Sigmoid colon (tissue), 7 donors: Measurements from ENCODE around the gene PRMT5. TPM values are rescaled to one million over a fixed set of nuclear protein-coding genes. Genes with fewer than 3 reads are reported as not detected.

Experiments
- DNase-seq: peaks from one replicate; pipeline ENCODE4 v3.0.0-alpha.2; 2019
- H3K27ac ChIP-seq, 4 donors: fragments of 200-600 bp; sonication (generic); one replicate each; pipeline ENCODE4 v1.5.1; 2016 to 2019; ENCODE audit warnings: mild to moderate bottlenecking in 1 of 4
- H3K27me3 ChIP-seq, 3 donors: fragments of 200-600 bp; sonication (generic); one replicate each; pipeline ENCODE4 v1.5.1; 2019; ENCODE audit warnings: mild to moderate bottlenecking in 1 of 3
- H3K36me3 ChIP-seq, 4 donors: fragments of 200-600 bp; sonication (generic); one replicate each; pipeline ENCODE4 v1.5.1; 2016 to 2019
- H3K4me1 ChIP-seq, 4 donors: fragments of 200-600 bp; sonication (generic); one replicate each; pipeline ENCODE4 v1.5.1; 2017 to 2019
- H3K4me3 ChIP-seq, 4 donors: fragments of 200-600 bp; sonication (generic); one replicate each; pipeline ENCODE4 v1.5.1; 2017 to 2019; ENCODE audit warnings: mild to moderate bottlenecking in 2 of 4, moderate library complexity in 1 of 4
- H3K9me3 ChIP-seq, 4 donors: fragments of 200-600 bp in 3 of 4; sonication (generic) in 3 of 4; one replicate each; pipeline versions ENCODE4 v1.5.1 to v1.6.1; 2013 to 2019
- EP300 ChIP-seq, 4 donors: sonication (generic); formaldehyde crosslinking; IDR thresholded peaks; one replicate each; pipeline ENCODE4 v1.6.1; 2017; ENCODE audit warnings: antibody characterized with exemption in 4 of 4
- POLR2A ChIP-seq, 2 donors: fragments of 450-650 bp; IDR thresholded peaks; one replicate each; pipeline ENCODE4 v1.6.1; 2016; ENCODE audit warnings: antibody characterized with exemption in 2 of 2, mild to moderate bottlenecking in 2 of 2, moderate library complexity in 2 of 2
- POLR2AphosphoS5 ChIP-seq, 4 donors: sonication (generic); formaldehyde crosslinking; IDR thresholded peaks; one replicate each; pipeline ENCODE4 v1.6.1; 2017; ENCODE audit warnings: antibody characterized with exemption in 4 of 4
- WGBS, 2 donors: extraction: QIAGEN DNeasy Blood & Tissue Kit; methylation state at CpG; one replicate each; pipeline ENCODE4 v1.1.7; 2013; 5-methylcytosine and 5-hydroxymethylcytosine counted together
- intact Hi-C: fragments of 100-400 bp; cut with DNase I; formaldehyde crosslinking; loops from one replicate; pipeline ENCODE4 v1.15.1; 2023
- polyA plus RNA-seq, 3 donors: library from polyadenylated mRNA; stranded (reverse); fragments of 200-250 nt; gene quantifications; one replicate each; pipeline ENCODE4 v1.2.3, GENCODE V29; 2013
- total RNA-seq, 4 donors: library from RNA; depleted of rRNA; stranded (reverse); fragments of >200 nt; gene quantifications; one replicate each; pipeline ENCODE4 v1.1.0, GENCODE V29; 2016
- TF ChIP-seq, protein P1 (sequence below), 4 experiments: fragments of 450-650 bp in 3 of 4; fragments of 200-600 bp in 1 of 4; IDR thresholded peaks; one replicate each; pipeline ENCODE4 v1.5.1; 2016 to 2019; ENCODE audit warnings: antibody characterized with exemption in 4 of 4, mild to moderate bottlenecking in 3 of 4, moderate library complexity in 2 of 4
- donor health status: healthy with polysubstance abuse.
- donor health status: Bipolar disorder and iron deficiency.
- donor health status: healthy.

The PRMT5 gene
- total and polyA plus RNA-seq, 7 donors = 33.3 to 66.7 (median 53.3) TPM

DNA sequence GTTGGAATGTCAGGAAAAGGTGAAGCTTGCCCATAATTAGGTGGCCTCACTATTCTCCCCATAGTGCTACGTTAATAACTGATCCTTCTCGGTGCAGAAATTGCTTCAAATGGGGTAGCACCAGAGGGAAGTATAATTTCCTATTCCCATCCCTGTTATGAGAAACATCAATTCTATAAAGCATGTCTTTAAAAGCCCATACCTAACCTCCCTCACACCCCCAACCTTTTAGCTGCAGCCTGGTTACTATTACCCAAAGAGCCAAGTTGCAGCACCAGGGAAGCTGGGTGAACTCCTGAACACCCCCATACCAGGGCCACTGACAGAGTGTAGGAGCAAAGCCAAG, 25.5 kb downstream of the PRMT5 start:
- Histone ChIP-seq H3K27ac (no peak overlapping the region), H3K9me3 (no peaks in the 10 kb centered on the region), H3K4me3 (no peak overlapping the region), H3K27me3 (no peaks in the 10 kb centered on the region), H3K4me1 (peaks cover 0 to 16% (median 12%) of the 10 kb centered on the region in 4 donors), H3K36me3 (peaks cover 65 to 84% (median 75%) of the 10 kb centered on the region in 4 donors)
- WGBS, 2 donors = 90 to 95% methylated on average over 2 of the region's 2 CpGs
- intact Hi-C loops = no loop called here
- no peak for DNase-seq
- TF ChIP-seq, protein P1, sequence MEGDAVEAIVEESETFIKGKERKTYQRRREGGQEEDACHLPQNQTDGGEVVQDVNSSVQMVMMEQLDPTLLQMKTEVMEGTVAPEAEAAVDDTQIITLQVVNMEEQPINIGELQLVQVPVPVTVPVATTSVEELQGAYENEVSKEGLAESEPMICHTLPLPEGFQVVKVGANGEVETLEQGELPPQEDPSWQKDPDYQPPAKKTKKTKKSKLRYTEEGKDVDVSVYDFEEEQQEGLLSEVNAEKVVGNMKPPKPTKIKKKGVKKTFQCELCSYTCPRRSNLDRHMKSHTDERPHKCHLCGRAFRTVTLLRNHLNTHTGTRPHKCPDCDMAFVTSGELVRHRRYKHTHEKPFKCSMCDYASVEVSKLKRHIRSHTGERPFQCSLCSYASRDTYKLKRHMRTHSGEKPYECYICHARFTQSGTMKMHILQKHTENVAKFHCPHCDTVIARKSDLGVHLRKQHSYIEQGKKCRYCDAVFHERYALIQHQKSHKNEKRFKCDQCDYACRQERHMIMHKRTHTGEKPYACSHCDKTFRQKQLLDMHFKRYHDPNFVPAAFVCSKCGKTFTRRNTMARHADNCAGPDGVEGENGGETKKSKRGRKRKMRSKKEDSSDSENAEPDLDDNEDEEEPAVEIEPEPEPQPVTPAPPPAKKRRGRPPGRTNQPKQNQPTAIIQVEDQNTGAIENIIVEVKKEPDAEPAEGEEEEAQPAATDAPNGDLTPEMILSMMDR (IDR thresholded peaks at IDR 0.05) = no peak
- TF ChIP-seq POLR2A (IDR thresholded peaks at IDR 0.05) = no peak
- TF ChIP-seq POLR2AphosphoS5 (IDR thresholded peaks at IDR 0.05) = no peak
- no peak for TF ChIP-seq EP300 (IDR thresholded peaks at IDR 0.05)

DNA sequence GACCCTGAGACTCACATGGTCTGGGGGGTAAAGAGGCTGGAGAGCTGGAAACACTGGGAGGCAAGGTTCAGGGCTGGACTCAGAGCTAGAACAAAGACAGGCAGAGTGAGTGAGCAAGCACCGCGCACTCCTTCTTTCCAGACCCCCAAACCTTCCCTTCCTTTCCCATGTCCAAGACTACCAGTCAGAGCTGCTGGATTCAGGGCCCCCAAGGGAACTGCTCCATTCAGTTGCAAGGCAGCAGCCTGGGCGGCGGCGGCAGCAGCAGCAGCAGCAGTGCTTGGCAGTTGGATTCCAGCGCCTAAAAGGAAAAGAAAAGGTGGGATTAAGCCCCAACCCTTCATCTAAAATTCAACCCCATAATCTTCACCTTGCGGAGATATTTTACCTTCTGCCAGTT, 27.4 kb downstream of the PRMT5 start:
- H3K4me3 ChIP-seq = no peak overlapping the region
- H3K27me3 ChIP-seq = no peaks in the 10 kb centered on the region
- no peak for TF ChIP-seq POLR2AphosphoS5 (IDR thresholded peaks at IDR 0.05)
- TF ChIP-seq EP300 (IDR thresholded peaks at IDR 0.05) = no peak
- TF ChIP-seq, protein P1 (IDR thresholded peaks at IDR 0.05) = no peak
- TF ChIP-seq POLR2A (IDR thresholded peaks at IDR 0.05) = no peak
- 94 to 98% methylated on average over 7 of the region's 7 CpGs for WGBS, 2 donors
- H3K27ac ChIP-seq = no peak overlapping the region
- peaks cover 0 to 29% (median 22%) of the 10 kb centered on the region in 4 donors for H3K4me1 ChIP-seq
- intact Hi-C loops = no loop called here
- no peak for DNase-seq
- no peaks in the 10 kb centered on the region for H3K9me3 ChIP-seq
- peaks cover 56 to 65% (median 58%) of the 10 kb centered on the region in 4 donors for H3K36me3 ChIP-seq

DNA sequence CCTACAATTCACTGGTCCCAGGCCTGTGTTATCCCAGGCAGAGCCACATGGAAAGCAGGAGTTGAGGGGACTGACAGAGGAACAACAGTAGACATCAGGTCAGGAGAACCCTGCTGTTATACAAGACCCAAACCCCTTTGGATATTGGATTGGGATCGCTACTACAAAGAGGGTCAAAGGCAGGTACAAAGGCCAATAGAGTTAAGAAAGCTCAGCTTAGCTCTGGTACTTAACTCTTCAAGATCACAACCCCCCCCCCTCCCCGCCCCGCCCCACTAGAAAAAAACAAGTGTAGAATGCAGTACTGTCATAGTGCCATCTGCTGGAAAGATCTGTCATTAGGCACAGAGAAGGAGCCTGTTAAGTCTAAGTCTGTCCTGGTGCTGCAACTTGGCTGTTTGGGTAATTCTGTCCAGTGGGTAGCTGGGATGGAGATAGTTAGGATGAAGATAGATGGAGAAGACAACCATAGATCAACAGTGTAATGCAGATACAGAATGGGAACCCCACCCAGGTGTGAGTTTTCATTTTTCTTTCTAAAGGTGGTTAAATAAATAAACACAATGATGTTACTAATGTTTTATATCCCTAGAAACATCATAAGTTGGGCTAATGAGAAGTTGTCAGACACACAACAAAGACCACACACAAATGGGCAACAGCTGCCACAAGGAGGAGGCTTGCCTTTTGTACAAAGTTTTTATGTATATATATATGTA, 28.9 kb downstream of the PRMT5 start:
- 15 to 43% methylated on average over 3 of the region's 3 CpGs for WGBS, 2 donors
- DNase-seq = no peak
- Histone ChIP-seq H3K27ac (peak overlapping the region; percentile 62 to 82 (median 74)), H3K4me1 (peaks cover 0 to 36% (median 22%) of the 10 kb centered on the region in 4 donors), H3K9me3 (no peaks in the 10 kb centered on the region), H3K36me3 (peaks cover 41 to 50% (median 42%) of the 10 kb centered on the region in 4 donors), H3K4me3 (no peak overlapping the region), H3K27me3 (no peaks in the 10 kb centered on the region)
- no peak for TF ChIP-seq EP300 (IDR thresholded peaks at IDR 0.05)
- TF ChIP-seq, protein P1 (IDR thresholded peaks at IDR 0.05) = peak in 1 of 4 experiments; percentile 50
- intact Hi-C loops = loop anchor here (1.0 kb wide), 1 partner anchor 28 kb away; no protein-coding TSS in a partner anchor

DNA sequence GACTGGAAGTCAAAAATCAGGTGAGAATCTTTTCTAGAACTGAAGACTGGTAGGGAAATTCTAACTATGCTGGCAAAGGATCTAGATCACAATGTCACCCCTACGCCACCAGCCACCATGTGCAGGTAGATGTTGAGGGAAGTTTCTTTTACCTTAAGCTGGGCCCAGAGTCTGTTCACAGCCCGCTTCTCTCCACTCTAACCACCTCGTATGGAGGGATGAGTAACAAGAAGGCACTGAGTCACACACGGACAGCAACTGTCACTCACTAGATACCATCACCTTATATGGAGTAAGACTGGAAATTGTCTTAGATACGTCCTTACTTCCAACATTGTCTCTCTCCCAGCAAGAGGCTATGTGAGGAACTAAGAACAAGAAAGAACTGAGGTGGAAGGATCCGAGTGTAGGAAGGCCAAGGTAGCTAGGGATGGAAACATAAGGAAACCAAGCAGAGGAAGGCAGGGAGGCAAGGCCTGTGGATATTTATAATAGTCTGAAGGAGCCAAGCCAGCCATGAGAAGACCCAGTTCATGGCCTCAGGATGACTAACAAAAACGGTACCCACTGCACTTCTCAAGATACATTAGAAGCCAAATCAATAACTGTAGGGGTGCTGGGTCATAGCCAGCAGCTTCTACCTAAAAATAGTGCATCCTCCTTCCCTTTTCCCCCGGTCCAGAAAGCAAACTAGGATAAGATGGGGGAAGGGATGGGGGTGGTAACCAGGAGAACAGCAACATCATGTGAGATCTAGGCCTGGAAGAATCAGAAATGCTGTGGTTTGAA, 30.7 kb downstream of the PRMT5 start:
- intact Hi-C loops = no loop called here
- TF ChIP-seq POLR2A (IDR thresholded peaks at IDR 0.05) = no peak
- TF ChIP-seq, protein P1 (IDR thresholded peaks at IDR 0.05) = no peak
- TF ChIP-seq POLR2AphosphoS5 (IDR thresholded peaks at IDR 0.05) = peak in 3 of 4 donors; percentile 38 to 51 (median 46)
- Histone ChIP-seq H3K27me3 (no peaks in the 10 kb centered on the region), H3K27ac (peak overlapping the region; percentile 51 to 82 (median 74)), H3K4me3 (no peak overlapping the region), H3K36me3 (peaks cover 25 to 32% (median 25%) of the 10 kb centered on the region in 4 donors), H3K9me3 (no peaks in the 10 kb centered on the region), H3K4me1 (peaks cover 0 to 36% (median 22%) of the 10 kb centered on the region in 4 donors)
- DNase-seq = no peak
- WGBS, 2 donors = 74 to 81% methylated on average over 8 of the region's 8 CpGs
